GM19455 (cell line): ENCODE measurements around the gene DPM2.

ENCODE experiments used
- ATAC-seq: cut with Tn5 transposase; IDR thresholded peaks from one replicate; pipeline ENCODE4 v1.9.1; 2021; ENCODE audit not compliant: unreplicated experiment

The DPM2 gene

GRCh38 chr9:127920794-127921193, 16.9 kb downstream of the DPM2 start:
- no peak for ATAC-seq

GRCh38 chr9:127919253-127919815, 18.3 kb downstream of the DPM2 start:
- ATAC-seq = no peak

GRCh38 chr9:127918183-127919107, 19.2 kb downstream of the DPM2 start:
- ATAC-seq = no peak

GRCh38 chr9:127917603-127918002, 20.1 kb downstream of the DPM2 start:
- peak; percentile 21 for ATAC-seq

- ATAC-seq = peak; percentile 58
Observed at GRCh38 chr9:127916720-127917581, 20.7 kb downstream of the DPM2 start, which contains the start of gene ST6GALNAC4. TSS of gene ST6GALNAC4 (minus strand) at chr9:127917041. CDS start at chr9:127916419, 622 bp downstream.

- no peak for ATAC-seq
Observed at GRCh38 chr9:127915801-127916719, 21.6 kb downstream of the DPM2 start.

GRCh38 chr9:127915325-127915752, 22.3 kb downstream of the DPM2 start:
- ATAC-seq = no peak

- ATAC-seq = no peak
Observed at GRCh38 chr9:127913682-127914081, 24.0 kb downstream of the DPM2 start.

- no peak for ATAC-seq
Observed at GRCh38 chr9:127912882-127913281, 24.8 kb downstream of the DPM2 start.

GRCh38 chr9:127912296-127912695, 25.4 kb downstream of the DPM2 start:
- ATAC-seq = no peak

GRCh38 chr9:127910613-127911205, 26.9 kb downstream of the DPM2 start:
- no peak for ATAC-seq

GRCh38 chr9:127909839-127910273, 27.8 kb downstream of the DPM2 start:
- no peak for ATAC-seq

- no peak for ATAC-seq
Observed at GRCh38 chr9:127908660-127908926, 29.1 kb downstream of the DPM2 start.

GRCh38 chr9:127907867-127908659, 29.6 kb downstream of the DPM2 start:
- ATAC-seq = no peak

- no peak for ATAC-seq
Observed at GRCh38 chr9:127905788-127906191, 31.9 kb downstream of the DPM2 start.

- no peak for ATAC-seq
Observed at GRCh38 chr9:127905004-127905728, 32.5 kb downstream of the DPM2 start.

- no peak for ATAC-seq
Observed at GRCh38 chr9:127904561-127905003, 33.1 kb downstream of the DPM2 start.
